Panc1 (cell line): ENCODE measurements around the gene YY1AP1. TPM values are rescaled to one million over a fixed set of nuclear protein-coding genes. Genes with fewer than 3 reads are reported as not detected.
"Not testable (repeated sequence)": the region's sequence is repeated elsewhere in the genome, so short reads cannot be mapped to it uniquely, and the experiment has no call there.

ENCODE experiments used
- ATAC-seq: fragments of 200-7000 bp; cut with Tn5 transposase; 2 replicates; pipeline ENCODE4 v1.9.1; 2020; ENCODE audit warnings: mild to moderate bottlenecking, moderate library complexity
- BruUV-seq: library from RNA; stranded (reverse); fragments of 400-500 nt; replicated peaks from 2 replicates; lab custom pipeline; 2021; lab: Mats Ljungman, UMichigan
- CTCF ChIA-PET: fragments of 300-600 bp; sonication (Branson Sonifier 250); formaldehyde crosslinking; loops from one replicate; lab custom pipeline; 2022; ENCODE audit warnings: antibody characterized with exemption; lab: Charles Lee
- POLR2A ChIA-PET: fragments of 300-600 bp; sonication (Branson Sonifier 250); formaldehyde crosslinking; loops from one replicate; lab custom pipeline; 2022; ENCODE audit warnings: antibody characterized with exemption; lab: Charles Lee
- DNase-seq: peaks from one replicate; pipeline ENCODE4 v3.0.0-alpha.2; 2010; ENCODE audit warnings: low read depth, low spot score
- H3K27ac ChIP-seq: 2 replicates; pipeline ENCODE4 v1.5.1; 2011; ENCODE audit warnings: mild to moderate bottlenecking, low read length, inconsistent platforms
- H3K27me3 ChIP-seq: fragments of 200-500 bp; sonication (Bioruptor generic); 2 replicates; pipeline ENCODE4 v1.6.0; 2014; ENCODE audit warnings: low read length, inconsistent platforms; ENCODE audit not compliant: control insufficient read depth, insufficient read depth
- H3K36me3 ChIP-seq: fragments of 200-500 bp; sonication (Bioruptor generic); 2 replicates; pipeline ENCODE4 v1.5.1; 2014; ENCODE audit warnings: inconsistent platforms, mild to moderate bottlenecking, low read length, moderate library complexity; ENCODE audit not compliant: control insufficient read depth, insufficient read depth
- H3K4me1 ChIP-seq: 2 replicates; pipeline ENCODE4 v1.5.1; 2011; ENCODE audit warnings: inconsistent platforms, mild to moderate bottlenecking, low read length, moderate library complexity; ENCODE audit not compliant: control insufficient read depth, insufficient read depth
- H3K4me3 ChIP-seq, 2 experiments: 2 replicates each; pipeline ENCODE4 v1.5.1; 2011 to 2012; ENCODE audit warnings: low read depth in 2 of 2, low read length in 2 of 2, mild to moderate bottlenecking in 2 of 2, inconsistent platforms in 1 of 2, moderate library complexity in 1 of 2
- H3K9me3 ChIP-seq: fragments of 200-500 bp; sonication (Bioruptor generic); 2 replicates; pipeline ENCODE4 v1.5.1; 2014; ENCODE audit warnings: low read depth, mild to moderate bottlenecking, inconsistent platforms, low read length, moderate library complexity; ENCODE audit not compliant: control insufficient read depth, insufficient read depth
- POLR2AphosphoS5 ChIP-seq: IDR thresholded peaks from 2 replicates; pipeline ENCODE4 v1.6.1; 2012; ENCODE audit warnings: mild to moderate bottlenecking, low read depth, low read length, moderate library complexity
- SIN3A ChIP-seq: IDR thresholded peaks from 2 replicates; pipeline ENCODE4 v1.6.1; 2012; ENCODE audit warnings: low read depth, mild to moderate bottlenecking, low read length, moderate library complexity, borderline replicate concordance; ENCODE audit not compliant: insufficient read depth
- TCF7L2 ChIP-seq: IDR thresholded peaks from 2 replicates; pipeline ENCODE4 v1.6.1; 2011; ENCODE audit warnings: mild to moderate bottlenecking, low read depth, low read length, inconsistent platforms
- in situ Hi-C: cut with HindIII; loops from 2 replicates; pipeline ENCODE4 v1.10.0; 2016; ENCODE audit warnings: low sequenced_read_pairs, low pct_unique_long_range_greater_than_20kb
- intact Hi-C: fragments of 100-400 bp; cut with micrococcal nuclease; formaldehyde crosslinking; loops from one replicate; pipeline ENCODE4 v1.10.0; 2022; ENCODE audit not compliant: unreplicated experiment
- total RNA-seq: library from RNA; stranded (reverse); gene quantifications from one replicate; pipeline ENCODE4 v1.2.1, GENCODE V29; 2021; ENCODE audit not compliant: unreplicated experiment
- TF ChIP-seq, protein P1 (sequence below), 2 experiments: IDR thresholded peaks; 2 replicates each; pipeline ENCODE4 v1.6.1; 2011 to 2012; ENCODE audit warnings: low read depth in 2 of 2, control low read depth in 1 of 2, low read length in 1 of 2, mild to moderate bottlenecking in 1 of 2, moderate library complexity in 1 of 2; ENCODE audit not compliant: insufficient read depth in 1 of 2
- TF ChIP-seq, protein P2 (sequence below): fragments of 450-650 bp; IDR thresholded peaks from 2 replicates; pipeline ENCODE4 v1.5.1; 2017; ENCODE audit warnings: mild to moderate bottlenecking

YY1AP1 gene
- total RNA-seq, 1 experiment from 2014 or later: 58.7 TPM

DNA sequence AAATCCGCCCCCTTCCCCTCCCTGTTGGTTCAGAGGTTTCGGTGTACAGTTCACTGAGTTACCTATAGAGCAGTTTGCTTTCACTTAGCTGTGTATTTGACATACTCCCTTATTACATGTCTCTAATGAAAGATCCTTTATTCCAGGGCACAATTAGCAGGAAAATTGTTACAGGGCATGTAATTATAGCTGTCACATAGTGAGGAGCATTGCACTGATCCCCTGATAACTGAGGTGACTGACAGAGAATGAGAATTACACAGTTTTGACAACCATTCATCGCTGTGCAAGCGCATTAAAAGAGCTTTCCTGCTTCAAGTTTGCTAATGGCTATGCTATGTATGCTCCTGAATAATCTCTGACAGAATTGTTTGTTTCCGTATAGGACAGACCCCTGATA, 27.2 kb upstream of the YY1AP1 start:
- in situ Hi-C loops (no loop called here), intact Hi-C loops (no loop called here)
- no peak for ATAC-seq
- H3K36me3 ChIP-seq: peaks cover 2% of the 10 kb centered on the region; the same call in 1 of the 2 replicates
- H3K27ac ChIP-seq: no peak overlapping the region
- no peaks in the 10 kb centered on the region for H3K27me3 ChIP-seq
- no peak for DNase-seq
- BruUV-seq: no TSS peak
- TF ChIP-seq SIN3A (no peak), TCF7L2 (no peak), POLR2AphosphoS5 (no peak)
- TF ChIP-seq, protein P1, sequence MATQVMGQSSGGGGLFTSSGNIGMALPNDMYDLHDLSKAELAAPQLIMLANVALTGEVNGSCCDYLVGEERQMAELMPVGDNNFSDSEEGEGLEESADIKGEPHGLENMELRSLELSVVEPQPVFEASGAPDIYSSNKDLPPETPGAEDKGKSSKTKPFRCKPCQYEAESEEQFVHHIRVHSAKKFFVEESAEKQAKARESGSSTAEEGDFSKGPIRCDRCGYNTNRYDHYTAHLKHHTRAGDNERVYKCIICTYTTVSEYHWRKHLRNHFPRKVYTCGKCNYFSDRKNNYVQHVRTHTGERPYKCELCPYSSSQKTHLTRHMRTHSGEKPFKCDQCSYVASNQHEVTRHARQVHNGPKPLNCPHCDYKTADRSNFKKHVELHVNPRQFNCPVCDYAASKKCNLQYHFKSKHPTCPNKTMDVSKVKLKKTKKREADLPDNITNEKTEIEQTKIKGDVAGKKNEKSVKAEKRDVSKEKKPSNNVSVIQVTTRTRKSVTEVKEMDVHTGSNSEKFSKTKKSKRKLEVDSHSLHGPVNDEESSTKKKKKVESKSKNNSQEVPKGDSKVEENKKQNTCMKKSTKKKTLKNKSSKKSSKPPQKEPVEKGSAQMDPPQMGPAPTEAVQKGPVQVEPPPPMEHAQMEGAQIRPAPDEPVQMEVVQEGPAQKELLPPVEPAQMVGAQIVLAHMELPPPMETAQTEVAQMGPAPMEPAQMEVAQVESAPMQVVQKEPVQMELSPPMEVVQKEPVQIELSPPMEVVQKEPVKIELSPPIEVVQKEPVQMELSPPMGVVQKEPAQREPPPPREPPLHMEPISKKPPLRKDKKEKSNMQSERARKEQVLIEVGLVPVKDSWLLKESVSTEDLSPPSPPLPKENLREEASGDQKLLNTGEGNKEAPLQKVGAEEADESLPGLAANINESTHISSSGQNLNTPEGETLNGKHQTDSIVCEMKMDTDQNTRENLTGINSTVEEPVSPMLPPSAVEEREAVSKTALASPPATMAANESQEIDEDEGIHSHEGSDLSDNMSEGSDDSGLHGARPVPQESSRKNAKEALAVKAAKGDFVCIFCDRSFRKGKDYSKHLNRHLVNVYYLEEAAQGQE (IDR thresholded peaks at IDR 0.05; ENCODE audit: insufficient read depth in 1 of 2, low read depth in 2 of 2, low read length in 1 of 2): no peak
- TF ChIP-seq, protein P2, sequence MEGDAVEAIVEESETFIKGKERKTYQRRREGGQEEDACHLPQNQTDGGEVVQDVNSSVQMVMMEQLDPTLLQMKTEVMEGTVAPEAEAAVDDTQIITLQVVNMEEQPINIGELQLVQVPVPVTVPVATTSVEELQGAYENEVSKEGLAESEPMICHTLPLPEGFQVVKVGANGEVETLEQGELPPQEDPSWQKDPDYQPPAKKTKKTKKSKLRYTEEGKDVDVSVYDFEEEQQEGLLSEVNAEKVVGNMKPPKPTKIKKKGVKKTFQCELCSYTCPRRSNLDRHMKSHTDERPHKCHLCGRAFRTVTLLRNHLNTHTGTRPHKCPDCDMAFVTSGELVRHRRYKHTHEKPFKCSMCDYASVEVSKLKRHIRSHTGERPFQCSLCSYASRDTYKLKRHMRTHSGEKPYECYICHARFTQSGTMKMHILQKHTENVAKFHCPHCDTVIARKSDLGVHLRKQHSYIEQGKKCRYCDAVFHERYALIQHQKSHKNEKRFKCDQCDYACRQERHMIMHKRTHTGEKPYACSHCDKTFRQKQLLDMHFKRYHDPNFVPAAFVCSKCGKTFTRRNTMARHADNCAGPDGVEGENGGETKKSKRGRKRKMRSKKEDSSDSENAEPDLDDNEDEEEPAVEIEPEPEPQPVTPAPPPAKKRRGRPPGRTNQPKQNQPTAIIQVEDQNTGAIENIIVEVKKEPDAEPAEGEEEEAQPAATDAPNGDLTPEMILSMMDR: no peak
- H3K9me3 ChIP-seq: no peaks in the 10 kb centered on the region
- POLR2A ChIA-PET: interaction anchor here (0.6 kb wide), 1 partner anchor 34 kb away, joined by 3 read pairs; no protein-coding TSS in a partner anchor
- no peak overlapping the region for H3K4me3 ChIP-seq
- CTCF ChIA-PET: no interaction called here
- no peaks in the 10 kb centered on the region for H3K4me1 ChIP-seq

DNA sequence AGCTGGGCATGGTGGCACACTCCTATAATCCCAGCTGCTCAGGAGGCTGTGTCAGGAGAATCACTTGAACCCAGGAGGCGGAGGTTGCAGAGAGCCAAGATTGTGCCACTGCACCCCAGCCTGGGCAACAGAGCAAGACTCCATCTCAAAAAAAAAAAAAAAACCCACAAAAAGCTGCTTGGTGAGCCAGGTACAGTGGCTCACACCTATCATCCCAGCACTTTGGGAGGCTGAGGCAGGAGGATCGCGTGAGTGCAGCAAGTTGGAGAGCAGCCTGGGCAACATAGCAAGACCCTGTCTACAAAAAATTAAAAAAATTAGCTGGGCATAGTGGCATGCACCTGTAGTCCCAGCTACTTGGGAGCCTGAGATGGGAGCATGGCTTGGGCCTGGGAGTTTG, 26.5 kb upstream of the YY1AP1 start:
- ATAC-seq, in situ Hi-C loops, H3K36me3 ChIP-seq, H3K4me1 ChIP-seq, H3K27ac ChIP-seq, BruUV-seq, DNase-seq, CTCF ChIA-PET, intact Hi-C loops, H3K9me3 ChIP-seq, H3K27me3 ChIP-seq, H3K4me3 ChIP-seq: not testable (repeated sequence)
- POLR2A ChIA-PET: interaction anchor here (0.6 kb wide), 1 partner anchor 516 kb away, joined by 7 read pairs; no protein-coding TSS in a partner anchor

DNA sequence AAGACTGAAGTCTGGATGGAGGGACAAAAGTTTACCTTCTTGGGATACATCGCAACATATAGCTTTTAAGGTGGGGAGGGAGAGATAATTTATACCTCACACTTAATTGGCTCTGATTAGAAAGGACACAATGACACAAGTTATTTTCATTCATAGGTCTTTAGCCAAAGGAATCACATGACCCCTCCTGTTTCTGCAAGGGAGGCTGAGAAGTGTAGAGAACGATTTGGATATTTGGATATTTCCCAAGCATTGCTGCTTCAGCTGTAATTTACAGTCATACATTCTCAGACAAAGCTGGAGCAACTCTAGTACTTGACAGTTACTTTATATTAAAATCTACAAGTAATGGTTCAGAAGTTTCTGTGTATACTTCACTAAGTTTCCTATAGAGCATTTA, 24.5 kb upstream of the YY1AP1 start:
- CTCF ChIA-PET: no interaction called here
- ATAC-seq (no peak), DNase-seq (no peak)
- Histone ChIP-seq H3K27ac (no peak overlapping the region), H3K27me3 (no peaks in the 10 kb centered on the region), H3K9me3 (no peaks in the 10 kb centered on the region), H3K36me3 (peaks cover 5% of the 10 kb centered on the region; the same call in 1 of the 2 replicates), H3K4me3 (no peak overlapping the region), H3K4me1 (no peaks in the 10 kb centered on the region)
- BruUV-seq: TSS peak; percentile 10
- TF ChIP-seq, protein P2: no peak
- no peak for TF ChIP-seq SIN3A
- no peak for TF ChIP-seq TCF7L2
- TF ChIP-seq, protein P1 (IDR thresholded peaks at IDR 0.05; ENCODE audit: insufficient read depth in 1 of 2, low read depth in 2 of 2, low read length in 1 of 2): no peak
- no peak for TF ChIP-seq POLR2AphosphoS5
- in situ Hi-C loops (no loop called here), intact Hi-C loops (no loop called here)
- POLR2A ChIA-PET: no interaction called here
